HG02642 (cell line): ENCODE results near the gene CES3.

Experiments used
- ATAC-seq: cut with Tn5 transposase; IDR thresholded peaks from one replicate; pipeline ENCODE4 v1.9.1; 2021; ENCODE audit warnings: mild to moderate bottlenecking; ENCODE audit not compliant: unreplicated experiment, poor library complexity

Gene CES3

GRCh38 chr16:67023689-67024088 is 62.6 kb downstream of the CES3 start:
- no peak for ATAC-seq
